HG03342 (cell line): ENCODE results near the gene SNX3.

Experiments used
- ATAC-seq: cut with Tn5 transposase; IDR thresholded peaks from one replicate; pipeline ENCODE4 v1.9.1; 2021; ENCODE audit warnings: mild to moderate bottlenecking, moderate library complexity; ENCODE audit not compliant: unreplicated experiment

The SNX3 gene

DNA sequence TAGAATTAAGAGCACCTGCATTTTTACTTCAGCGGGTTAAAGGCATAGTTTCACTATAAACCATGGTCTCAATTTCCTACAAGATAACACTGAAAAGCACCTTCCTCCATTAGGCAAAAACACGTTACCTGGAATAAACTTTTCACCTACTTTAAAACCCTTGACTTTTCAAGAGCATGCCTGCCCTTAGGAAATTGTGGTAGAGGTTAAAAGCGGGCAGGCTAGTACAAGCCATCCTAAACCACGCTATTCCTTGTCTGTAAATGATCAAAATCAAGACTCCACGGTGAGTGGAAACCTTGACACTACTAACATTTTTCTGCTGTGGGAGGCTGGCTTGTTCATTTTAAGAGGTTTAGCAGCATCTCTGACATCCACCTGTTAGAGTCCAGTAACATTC, 51.1 kb downstream of the SNX3 start:
- no peak for ATAC-seq

DNA sequence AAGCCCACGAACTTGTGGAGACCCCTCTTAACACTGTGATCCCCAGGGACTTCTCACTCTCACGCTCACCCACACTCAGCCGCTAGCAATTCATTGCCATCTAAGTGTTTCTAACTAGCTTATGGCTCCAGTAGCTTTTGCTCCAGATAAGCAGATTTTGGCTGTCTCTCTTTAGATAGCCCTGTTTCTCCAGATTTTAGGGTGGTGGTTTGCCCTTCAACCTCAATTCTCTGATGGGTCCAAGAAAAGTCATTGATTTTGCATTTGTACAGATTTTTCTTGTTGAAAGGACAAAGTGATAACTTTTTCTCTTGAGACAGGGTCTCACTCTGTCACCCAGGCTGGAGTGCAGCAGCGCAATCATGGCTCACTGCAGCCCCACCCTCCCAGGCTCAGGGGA, 53.8 kb downstream of the SNX3 start:
- ATAC-seq = no peak

DNA sequence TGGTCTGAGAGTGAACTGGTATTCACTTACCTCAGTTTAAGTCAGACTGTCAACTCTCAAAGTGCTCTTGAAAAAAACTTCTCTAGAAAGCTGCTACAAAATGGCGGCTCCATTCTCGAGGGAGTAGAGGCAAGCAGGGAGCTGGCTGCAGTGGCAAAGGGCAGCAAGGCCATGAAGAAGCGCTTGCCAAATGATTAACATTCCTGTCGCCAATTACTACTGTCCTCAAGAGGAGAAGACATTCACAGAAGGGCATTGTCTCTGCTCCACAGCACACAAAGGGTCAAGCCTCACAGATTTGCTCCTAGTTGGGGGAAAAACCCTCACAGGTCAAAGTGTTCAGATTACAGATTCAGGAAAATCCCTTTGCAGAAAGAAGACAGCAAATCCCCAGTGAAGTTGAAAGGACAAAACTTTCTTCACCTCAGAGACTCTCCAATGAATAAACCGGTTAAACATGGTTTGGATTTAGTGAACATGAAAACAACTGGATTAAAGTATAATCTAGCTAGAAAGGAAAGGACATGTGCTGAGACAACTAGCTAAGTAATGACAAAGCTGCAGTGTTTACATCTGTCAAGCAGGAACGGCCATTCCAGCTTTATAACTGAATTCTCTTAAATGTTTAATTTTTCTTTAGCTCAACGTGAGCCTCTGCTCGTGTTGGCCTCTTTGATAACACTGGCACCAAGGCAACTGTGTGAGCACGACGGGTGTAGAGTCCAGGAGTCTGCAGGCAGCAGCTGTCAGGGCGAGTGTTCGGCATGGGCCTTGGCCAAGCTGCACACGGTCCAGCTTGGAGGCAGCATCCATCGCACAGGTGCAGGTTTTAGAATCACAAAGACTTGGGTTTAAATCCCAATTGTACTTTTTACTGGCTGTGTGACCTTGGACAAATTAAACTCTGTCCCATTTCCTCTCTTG, 57.4 kb downstream of the SNX3 start:
- ATAC-seq = peak; percentile 56

GRCh38 chr6:108200631-108201030, 60.2 kb downstream of the SNX3 start:
- no peak for ATAC-seq

- no peak for ATAC-seq
Measured at GRCh38 chr6:108200186-108200585, 60.7 kb downstream of the SNX3 start.

- no peak for ATAC-seq
Measured at GRCh38 chr6:108198761-108199498, 61.9 kb downstream of the SNX3 start.

DNA sequence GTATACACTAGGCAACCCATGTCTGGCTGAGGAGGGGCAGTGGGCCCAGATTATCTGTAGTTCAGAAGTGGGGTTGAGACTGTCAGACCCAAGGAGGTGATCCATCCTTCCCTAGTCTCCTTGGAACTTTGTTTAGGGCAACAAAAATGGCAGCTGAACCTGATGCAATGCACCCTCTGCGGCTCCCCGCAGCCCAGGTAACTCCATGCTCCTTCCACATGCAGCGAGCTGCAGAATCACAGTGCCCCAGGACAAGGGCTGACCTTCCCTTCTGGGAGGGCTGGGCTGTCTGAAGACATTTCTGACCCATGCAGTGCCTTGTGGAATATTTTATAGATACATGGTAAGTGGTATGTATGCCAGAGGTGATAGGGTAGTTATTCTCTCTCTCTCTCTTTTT, 65.6 kb downstream of the SNX3 start:
- ATAC-seq = no peak

- no peak for ATAC-seq
Measured at GRCh38 chr6:108194503-108194902, 66.3 kb downstream of the SNX3 start.

DNA sequence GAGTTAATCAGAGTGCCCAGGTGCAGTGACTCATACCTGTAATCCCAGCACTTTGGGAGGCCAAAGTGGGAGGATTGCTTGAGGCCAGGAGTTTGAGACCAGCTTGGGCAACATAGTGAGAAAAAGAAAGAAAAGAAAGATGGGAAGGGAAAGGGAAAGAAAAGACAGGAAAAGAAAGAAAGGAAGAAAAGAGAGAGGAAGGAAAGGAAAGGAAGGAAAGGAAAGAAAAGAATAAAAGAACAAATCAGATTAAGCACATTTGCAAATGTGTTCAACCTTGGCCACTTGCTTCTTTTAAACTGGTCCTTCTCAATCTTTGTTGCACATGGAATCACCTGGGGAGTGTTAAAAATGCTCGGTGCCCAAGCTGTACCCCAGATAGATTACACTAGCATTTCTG, 67.0 kb downstream of the SNX3 start:
- no peak for ATAC-seq

DNA sequence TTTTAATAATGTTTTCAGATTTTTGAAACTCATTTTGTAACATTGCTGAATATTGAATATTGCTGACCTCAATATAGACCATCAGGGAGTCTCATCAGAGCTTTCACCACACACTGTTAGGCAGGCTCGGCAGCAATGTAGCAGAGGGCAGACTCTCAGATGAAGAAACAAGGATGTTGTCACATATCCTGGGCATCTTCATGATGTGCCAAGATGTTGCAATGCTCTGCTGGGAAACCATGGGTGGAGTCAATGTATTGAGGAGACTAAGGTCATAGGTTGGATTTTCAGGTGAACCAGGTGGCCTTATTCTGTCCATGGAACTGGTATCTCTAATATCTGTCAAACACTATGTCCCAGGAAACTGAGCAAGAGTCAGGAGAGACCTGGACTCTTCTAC, 67.7 kb downstream of the SNX3 start:
- no peak for ATAC-seq

- ATAC-seq = no peak
Measured at GRCh38 chr6:108187519-108187918, 73.3 kb downstream of the SNX3 start.

GRCh38 chr6:108186226-108186625, 74.6 kb downstream of the SNX3 start:
- ATAC-seq = no peak

- ATAC-seq = no peak
Measured at GRCh38 chr6:108180776-108181175, 80.1 kb downstream of the SNX3 start.

GRCh38 chr6:108180266-108180665, 80.6 kb downstream of the SNX3 start:
- no peak for ATAC-seq

- no peak for ATAC-seq
Measured at GRCh38 chr6:108179741-108180140, 81.1 kb downstream of the SNX3 start.

GRCh38 chr6:108176281-108177089, 84.4 kb downstream of the SNX3 start:
- no peak for ATAC-seq

DNA sequence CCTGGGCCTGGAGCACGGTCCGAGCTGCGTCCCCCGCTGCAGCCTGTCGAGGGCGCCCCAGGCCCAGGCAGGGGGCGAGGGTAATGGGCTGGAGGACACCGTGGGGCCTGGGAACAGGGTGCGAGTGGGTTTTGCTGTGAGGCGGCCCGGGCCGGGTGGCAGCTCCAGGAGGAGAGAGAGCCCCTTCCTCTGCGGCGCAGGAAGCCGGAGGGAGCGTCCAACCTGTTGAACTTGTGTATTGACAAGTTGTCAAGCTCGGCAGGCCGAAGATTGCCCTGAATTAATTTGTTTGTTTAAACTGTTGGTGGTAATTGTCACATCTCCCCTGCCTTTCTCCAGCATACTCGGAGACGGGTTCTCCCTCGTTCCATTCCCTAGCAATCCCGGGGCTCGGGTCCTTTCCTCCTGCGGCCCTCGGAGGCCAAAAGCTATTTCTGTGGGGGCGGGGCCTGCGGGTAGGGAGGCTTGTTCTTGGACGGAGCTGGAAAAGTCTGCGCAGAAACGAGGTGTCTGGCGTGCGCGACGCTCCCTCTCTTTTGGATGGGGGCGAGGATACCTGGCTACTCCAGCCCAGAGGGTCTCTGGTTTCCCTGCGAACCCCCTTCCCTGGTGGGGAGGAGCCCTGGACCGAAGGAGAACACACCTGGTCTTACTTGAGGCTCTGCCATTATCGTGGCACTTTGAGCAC, 85.1 kb downstream of the SNX3 start:
- ATAC-seq = no peak

DNA sequence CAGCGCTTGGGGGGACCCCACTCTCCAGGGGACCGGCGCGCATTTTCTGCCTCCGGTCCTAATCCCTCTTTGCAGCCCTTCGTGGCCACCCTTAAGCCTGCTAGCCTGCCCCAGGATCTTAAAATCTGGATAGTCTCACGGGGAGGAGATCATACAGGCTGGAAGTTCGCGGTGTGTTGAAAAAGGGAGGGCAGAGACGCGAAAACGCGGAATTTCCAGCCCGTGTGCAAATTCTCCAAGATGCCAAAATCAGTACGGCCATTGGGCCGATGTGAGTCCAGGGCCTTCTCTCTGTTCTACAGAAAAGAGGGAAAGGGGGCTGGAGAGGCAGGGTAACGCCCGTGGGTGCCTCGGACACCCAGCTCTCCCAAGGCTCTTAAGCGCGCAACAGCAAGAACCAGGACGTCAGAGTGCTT, 85.7 kb downstream of the SNX3 start:
- no peak for ATAC-seq

- ATAC-seq = no peak
Measured at GRCh38 chr6:108174371-108175175, 86.3 kb downstream of the SNX3 start.
